DMS114 treated with DMSO at 0.1 percent for 48 hours (cell line): ENCODE results near the gene GNB2.
"Not testable (repeated sequence)": the region's sequence is repeated elsewhere in the genome, so short reads cannot be mapped to it uniquely, and the experiment has no call there.

ENCODE experiments used
- DNase-seq: peaks from one replicate; lab custom pipeline; 2025; ENCODE audit not compliant: unreplicated experiment; lab: John Stamatoyannopoulos, UW

Gene GNB2

GRCh38 chr7:100662194-100662776 is 11.3 kb upstream of the GNB2 start:
- not testable (repeated sequence) for DNase-seq

GRCh38 chr7:100665168-100665726 is 8.3 kb upstream of the GNB2 start:
- no peak for DNase-seq

- no peak for DNase-seq
These were observed 6.0 kb upstream of the GNB2 start for GRCh38 chr7:100667331-100668068.

DNA sequence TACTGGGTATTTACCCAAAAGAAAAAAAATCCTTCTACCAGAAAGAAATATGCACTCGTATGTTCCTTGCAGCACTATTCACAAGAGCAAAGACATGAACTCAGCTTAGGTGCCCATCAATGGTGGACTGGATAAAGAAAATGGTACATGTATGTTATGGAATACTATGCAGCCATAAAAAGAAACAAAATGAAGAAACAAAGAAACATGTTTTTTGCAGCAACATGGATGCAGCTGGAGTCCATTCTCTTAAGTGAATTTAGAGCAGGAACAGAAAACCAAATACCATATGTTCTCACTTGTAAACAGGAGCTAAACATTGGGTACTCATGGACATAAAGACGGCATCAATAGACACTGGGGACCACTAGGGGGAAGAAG is 5.5 kb upstream of the GNB2 start:
- DNase-seq: no peak

DNA sequence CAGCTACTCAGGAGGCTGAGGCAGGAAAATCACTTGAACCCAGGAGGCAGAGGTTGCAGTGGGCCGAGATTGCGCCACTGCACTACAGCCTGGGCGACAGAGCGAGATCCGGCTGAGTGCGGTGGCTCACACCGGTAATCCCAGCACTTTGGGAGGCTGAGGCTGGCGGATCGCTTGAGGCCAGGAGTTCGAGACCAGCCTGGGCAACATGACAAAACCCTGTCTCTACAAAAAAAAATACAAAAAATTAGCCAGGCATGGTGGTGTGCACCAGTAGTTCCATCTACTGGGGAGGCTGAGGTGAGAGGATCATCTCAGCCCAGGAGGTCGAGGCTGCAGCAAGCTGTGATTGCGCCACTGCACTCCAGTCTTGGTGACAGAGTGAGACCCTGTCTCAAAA is 4.4 kb upstream of the GNB2 start:
- DNase-seq: not testable (repeated sequence)

DNA sequence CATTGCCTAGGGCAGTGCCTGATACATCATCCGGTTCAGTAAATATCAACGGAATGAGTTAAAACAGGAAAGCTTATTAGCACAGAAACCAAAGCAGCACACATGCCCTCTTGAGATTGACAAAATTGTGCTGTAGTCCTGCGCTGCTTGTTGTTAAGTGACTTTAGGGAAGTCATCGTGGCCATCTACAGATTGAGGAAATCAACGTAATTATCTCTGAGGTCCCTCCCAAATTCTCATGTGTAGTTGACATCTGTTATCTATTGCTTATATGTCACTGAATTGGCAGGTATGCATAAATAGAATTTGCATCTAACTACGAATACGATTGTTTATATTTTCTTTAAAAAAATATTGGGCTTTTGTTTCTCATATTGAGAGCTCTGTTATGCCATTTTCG is 3.5 kb upstream of the GNB2 start:
- no peak for DNase-seq

- DNase-seq: no peak
These were observed 1.9 kb upstream of the GNB2 start for GRCh38 chr7:100671353-100672327.

DNA sequence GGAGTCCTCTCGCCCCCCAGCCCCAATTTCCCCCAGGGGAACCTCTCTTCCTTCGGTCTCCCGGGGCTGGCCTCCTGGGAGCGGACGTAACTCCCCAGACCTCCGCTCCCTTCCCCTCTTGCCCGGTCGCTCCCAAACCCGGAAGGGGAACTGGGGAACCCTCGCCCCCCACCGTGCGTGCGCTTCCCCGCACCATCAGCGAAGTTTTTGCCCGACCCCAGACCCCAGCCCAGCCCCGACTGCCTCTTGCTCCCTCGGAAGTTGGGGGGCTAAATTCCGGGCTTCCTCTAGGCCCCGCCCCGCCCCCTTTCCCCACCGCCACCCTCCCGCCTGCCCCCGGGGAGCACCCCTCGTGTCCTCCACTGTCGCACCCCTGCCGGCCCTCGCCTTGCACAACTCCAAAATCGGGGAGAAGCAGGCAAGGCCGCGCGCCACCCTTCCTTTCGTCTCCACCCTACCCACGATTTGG is 436 bp downstream of the GNB2 start:
- DNase-seq: no peak

- DNase-seq: no peak
These were observed 1.0 kb downstream of the GNB2 start for GRCh38 chr7:100674411-100675104.

DNA sequence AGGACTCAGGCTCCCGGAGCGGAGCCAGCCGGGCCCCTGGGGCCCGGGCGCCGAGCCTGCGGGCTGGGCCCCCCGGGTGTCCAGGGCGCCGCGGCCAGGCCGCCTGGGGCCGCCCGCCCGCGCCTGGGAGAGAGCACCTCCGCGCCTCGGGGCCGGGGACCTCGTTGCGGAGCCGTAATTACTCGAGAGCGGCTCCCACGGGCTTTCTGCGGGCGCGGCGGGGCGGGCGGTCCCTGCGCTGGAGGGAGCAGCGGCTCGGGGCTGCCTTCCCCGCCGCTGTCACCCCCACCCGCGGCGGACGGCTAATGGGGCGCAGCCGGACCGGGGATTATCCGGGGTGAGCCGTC is 1.5 kb downstream of the GNB2 start:
- no peak for DNase-seq

GRCh38 chr7:100675581-100676350 is 2.2 kb downstream of the GNB2 start:
- DNase-seq: peak; percentile 53

DNA sequence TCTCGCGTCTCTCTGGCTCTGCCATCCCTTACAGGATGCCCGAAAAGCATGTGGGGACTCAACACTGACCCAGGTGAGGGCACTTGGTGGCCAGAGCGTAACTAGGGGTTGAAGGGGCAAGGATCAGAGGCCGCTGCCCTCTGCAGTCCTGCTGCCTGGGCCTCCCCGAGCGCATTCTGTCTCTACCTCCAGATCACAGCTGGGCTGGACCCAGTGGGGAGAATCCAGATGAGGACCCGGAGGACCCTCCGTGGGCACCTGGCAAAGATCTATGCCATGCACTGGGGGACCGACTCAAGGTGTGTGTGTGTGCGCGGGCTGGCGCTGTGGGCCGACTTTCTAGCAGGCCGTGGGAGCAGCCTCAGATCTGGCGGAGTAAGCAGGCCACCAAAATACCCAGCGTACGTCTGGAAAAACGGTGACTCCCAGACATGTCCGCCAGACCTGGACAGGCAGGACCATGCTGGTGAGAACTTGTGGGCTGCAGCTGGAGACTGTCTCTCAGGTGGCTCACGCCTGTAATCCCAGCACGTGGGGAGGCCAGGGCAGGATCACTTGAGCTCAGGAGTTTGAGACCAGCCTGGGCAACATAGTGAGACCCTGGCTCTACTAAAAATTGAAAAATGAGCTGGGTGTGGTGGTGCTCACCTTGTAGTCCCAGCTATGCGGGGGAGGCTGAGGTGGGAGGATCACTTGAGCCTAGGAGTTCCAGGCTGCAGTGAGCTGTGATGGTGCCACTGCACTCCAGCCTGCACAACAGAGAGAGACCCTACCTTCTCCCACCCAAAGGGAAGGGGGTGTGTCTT is 3.2 kb downstream of the GNB2 start:
- DNase-seq: no peak

GRCh38 chr7:100677308-100678267 is 4.0 kb downstream of the GNB2 start:
- no peak for DNase-seq

- no peak for DNase-seq
These were observed 4.9 kb downstream of the GNB2 start for GRCh38 chr7:100678291-100678984.

DNA sequence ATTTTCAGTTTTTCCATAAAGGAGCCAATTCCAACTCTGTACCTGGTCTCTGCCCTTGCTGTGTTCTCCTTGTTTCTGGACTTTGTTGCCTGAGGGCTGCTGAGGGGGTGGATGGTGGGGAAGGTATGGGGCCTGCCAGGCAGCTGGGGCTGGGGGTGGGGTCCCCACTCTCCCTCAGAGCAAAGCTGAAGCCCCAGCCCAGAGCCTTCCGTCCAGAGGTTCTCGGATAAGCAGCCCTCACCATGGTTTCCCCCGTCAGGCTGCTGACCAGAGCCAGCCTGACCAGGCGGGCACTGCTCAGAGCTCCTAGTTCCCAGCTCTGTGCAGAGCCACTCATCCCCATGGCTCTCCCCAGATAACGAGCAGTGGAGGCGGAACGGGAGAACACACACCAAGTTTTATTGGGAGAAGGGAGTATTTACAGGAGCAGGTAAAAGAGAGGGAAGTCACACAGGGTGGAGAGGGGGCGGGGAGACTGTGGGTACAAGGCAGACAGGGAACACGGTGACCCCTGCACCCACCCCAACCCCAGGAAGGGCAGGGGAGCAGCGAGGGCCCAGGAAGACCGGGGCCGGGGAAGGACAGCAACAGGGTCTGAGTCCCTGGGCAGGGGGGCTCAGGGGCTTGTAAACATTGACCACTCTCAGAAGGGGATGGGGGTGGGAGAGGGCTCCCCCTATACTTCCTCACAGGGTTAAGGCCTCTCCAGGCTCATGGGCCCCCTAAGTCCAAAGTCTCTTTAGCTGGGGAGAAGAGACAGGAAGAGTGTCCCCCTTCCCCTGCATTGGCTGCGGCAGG is 5.8 kb downstream of the GNB2 start:
- DNase-seq: no peak

- DNase-seq: no peak
These were observed 6.5 kb downstream of the GNB2 start for GRCh38 chr7:100679927-100680575.
